IPS-NIHi7 (cell line): ENCODE measurements around the gene ORC6.

ENCODE experiments used
- DNase-seq: peaks from one replicate; pipeline ENCODE4 v3.0.0; 2012; ENCODE audit warnings: mixed read lengths; ENCODE audit errors: extremely low spot score

ORC6 gene

DNA sequence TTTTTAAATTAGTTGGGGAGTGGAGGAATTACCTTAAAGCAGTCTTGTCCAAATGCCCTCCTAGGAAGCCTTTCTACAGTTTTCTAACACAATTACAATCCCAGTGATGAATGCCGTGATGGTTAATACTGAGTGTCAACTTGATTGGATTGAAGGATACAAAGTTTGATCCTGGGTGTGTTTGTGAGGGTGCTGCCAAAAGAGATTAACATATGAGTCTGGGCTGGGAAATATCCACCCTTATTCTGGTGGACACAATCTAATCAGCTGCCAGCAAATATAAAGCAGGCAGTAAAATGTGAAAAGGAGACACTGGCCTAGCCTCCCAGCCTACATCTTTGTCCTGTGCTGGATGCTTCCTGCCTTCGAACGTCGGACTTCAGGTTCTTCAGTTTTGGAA is 12.2 kb downstream of the ORC6 start:
- DNase-seq: no peak

DNA sequence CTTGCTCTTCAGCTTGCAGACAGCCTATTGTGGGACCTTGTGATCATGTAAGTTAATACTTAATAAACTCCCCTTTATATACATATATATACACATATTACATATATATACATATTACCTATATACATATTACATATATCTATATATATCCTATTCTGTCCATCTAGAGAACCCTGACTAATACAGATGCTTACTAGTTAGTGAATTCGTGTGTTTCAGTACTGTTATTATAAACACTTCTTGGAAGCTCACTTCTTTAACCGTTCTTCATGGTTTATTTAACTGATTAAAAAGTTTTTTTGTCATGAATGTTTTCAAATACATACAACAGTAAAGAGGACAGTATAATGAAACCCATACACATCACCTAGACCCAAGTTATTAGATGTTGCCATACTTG is 12.6 kb downstream of the ORC6 start:
- no peak for DNase-seq

DNA sequence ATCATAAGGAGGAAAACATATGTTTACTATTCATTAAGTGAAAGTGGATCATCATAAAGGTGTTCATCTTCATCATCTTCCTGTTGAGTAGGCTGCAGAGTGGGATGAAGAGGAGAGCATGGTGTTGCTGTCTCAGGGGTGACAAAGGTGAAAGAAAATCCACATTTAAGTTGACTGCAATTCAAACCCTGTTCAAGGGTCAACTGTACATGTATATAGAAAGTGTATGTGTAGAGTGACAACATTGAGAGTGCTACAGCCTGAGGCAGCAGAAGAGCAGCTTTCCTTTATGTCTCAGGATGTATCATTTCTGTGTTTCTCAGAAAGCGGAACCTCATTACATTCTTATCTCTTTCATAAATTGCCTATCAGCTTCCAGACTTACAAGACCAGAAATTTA is 17.2 kb downstream of the ORC6 start:
- no peak for DNase-seq

DNA sequence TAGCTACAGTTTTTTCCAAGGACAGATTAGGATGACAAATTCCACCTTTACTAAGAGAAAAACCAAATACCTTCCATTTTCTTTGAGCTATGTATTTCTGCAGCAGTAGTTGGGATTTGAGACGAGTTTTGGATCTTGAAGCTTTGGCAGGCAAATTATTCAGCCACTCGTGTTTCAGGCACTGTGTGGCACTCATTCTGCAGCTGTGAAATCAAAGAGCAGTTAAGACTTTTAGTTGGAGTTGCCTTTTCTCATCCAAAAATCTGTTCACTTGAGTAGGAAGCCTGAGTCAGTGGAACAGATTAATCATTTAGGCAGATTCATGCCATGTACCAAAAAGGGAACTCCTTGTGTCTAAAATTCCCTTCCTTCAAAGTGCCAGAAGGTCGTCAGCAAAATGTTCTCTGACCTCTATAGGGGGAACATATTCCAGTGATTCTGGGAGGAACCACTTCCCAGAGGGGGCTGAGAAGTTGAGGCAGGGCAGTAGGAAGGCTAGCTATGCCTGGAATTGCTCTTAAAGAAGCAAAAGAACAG is 20.1 kb downstream of the ORC6 start:
- no peak for DNase-seq

DNA sequence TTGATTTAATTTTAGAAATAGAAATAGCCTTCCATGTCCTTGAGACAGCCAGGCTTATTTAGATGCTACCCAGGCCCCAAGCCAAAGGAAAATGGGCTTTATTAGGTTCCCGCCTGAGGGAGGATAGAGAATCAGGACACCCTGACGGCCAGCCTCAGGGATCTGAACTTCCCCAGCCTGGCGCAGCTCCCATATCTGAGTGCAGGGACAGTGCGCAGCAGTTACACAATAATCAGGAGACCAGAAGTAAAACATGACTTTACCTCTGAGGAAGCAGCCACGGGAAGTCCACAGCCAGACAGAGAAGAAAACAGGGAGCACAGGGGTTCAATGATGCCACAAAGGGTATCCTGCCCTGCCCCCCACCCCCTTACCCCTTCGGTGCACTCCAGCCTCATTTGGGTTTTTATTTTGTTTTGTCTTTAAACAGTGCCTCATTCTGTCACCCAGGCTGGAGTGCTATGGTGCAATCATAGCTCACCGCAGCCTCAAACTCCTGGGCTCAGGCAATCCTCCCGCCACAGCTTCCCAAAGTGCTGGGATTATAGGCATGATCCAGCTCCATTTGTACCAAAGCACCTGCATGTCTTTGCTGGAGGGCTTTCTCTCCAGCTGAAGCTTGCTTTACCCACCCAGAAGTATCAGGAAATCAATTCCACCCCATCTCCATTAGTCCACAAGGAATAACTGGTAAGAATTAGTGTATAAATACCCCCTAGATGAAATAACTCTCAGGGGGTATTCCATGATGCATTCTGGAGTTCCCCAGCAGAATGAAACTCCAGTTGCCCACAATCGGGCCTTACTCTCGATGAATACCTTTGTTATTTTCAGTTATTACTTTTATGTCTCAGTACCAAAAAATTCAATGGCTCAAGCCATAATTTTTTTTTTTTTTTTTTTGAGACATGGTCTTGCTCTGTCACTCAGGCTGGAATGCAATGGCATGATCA is 21.9 kb downstream of the ORC6 start:
- no peak for DNase-seq

DNA sequence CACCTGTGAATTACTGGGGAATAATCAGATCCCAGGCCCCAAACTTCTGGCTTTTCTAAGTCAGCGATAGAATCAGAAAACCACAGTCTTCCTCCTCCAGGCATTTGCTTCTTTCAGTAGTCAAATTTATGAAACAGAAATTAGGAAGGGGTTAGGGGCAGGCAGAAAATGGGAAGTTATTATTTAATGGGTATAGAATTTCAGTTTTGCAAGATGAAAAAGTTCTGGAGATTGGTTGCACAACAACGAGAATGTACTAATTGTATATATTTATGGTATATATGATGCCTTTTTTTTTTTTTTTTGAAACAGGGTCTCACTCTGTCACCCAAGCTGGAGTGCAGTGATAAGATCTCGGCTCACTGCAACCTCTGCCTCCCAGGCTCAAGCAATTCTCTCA is 23.5 kb downstream of the ORC6 start:
- DNase-seq: no peak

DNA sequence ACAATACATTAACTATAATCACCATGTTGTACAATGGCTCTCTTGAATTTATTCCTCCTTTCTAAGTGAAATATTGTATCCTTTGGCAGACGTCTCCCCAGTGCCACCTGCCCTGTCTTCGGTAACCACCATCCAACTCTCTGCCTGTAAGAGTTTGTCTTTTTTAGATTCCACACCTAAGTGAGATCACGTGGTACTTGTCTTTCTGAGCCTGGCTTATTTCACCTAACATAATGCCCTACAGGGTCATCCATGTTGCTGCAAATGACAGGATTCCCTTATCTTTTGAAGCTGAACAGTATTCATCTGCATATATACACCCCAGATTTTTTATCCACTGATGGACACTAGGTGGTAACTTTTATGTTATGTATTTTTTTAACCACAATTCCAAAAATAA is 24.2 kb downstream of the ORC6 start:
- DNase-seq: no peak

DNA sequence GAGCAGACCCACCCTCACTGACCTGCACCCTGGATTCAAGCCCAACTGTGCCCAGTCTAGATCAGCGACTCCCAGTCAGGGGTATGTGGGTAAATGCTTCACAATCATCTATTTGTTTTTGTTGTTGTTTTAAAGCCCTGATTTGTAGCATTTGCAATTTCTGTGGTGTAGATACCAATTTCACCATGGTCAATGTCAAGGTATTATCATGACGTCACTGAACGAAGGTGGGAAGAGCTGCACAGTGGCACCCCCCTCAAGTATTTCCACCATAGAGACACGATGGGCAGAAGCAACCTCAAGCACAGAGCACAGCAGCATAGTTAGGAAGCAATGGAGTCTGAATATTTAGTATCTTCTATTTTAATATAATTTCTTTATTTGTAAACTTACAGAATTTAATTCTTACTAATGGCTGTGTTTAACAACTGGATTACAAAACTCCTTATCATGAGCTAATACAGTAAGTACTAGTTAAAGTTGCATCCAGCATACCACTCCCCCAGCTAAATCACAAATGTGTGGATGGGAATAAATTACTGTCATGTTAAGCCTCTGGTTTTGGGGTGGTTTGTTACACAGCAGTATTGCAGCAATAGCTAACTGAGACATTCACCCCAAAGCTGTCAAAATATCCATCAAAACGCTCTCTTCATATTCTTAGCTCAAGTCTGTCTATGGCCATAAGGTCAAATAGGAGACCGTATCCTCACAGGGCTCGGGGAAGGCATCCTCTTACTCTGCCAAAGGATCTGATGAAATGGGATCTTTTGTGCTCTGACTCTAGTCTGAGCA is 25.5 kb downstream of the ORC6 start:
- no peak for DNase-seq

DNA sequence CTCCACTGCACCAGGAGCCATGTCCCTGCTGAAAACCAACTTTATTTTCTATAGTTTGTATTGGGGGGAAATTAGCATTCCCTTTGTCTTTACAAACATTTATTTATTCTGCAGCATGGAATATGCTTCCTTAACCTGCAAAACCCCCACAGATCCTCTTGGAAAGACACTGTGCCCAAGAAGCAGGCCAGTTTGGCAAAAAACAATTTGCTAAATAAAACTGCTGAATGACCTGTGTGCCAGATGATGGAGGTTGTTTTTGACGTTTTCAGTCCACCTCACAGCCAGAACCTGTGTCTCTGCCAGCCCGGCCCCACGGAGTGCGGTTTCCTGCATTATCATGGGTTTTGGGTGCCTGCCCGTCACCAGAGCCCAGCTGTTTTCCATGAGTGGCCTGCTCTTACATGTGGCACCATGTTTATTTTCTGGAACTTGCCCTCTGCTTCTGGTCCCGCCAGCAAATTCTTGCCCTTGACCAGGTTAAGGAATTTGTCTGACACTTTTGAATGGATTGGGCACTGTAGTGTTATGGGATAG is 26.4 kb downstream of the ORC6 start:
- DNase-seq: no peak

DNA sequence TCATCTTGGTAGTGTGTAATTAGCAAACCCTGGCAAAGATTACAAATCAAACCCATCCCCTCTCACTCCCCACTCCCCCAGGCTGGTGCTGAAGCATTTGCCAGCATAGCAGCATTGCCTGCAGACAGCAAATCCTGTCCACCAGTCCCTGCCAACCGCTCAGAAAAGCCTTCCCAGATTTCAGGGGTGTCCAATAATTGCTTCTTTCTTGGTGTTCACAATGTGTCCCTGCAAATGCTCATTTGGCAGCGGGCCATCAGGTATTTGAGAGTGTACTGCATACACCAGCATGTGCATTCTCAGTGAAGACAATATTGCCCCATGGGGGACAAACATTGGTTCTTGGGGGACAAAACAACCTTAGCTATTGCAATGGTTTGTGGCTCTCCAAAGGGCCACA is 28.2 kb downstream of the ORC6 start:
- DNase-seq: no peak

DNA sequence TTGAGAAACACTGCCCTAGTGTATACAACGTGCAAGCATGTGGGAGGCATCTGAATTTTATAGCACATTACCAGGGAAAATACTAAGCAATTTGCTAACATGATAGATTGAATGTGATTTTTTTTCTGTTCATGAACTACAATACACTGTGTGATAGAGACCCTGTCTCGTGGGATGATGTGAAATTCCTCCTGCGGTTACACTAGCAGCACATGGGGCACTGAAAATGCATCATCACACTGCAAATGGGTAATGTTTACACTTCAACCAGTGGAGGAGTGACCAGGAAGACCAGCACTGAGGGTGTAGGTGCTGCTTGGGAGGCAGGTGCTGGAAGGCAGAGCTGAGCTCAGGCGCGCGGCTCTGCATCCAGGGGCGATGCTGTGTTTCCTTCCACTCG is 28.8 kb downstream of the ORC6 start:
- no peak for DNase-seq

DNA sequence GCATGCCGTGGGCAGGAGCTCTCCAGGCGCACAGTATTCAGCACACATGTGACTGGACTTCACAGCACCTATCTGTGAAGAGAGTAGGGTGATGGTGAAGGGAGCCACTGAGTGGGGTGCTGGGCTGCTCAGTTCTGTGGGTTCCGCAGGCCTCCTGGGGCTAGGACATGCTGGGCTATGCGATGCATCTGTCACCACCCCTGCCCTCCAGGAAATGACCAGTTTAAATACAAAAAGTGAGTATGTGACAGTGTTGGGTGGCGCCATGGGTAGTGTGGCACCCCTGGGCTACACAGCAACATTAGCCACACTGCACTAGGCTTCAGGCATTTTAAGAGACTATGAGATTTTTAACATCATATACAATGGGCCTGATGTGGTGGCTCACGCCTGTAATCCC is 30.1 kb downstream of the ORC6 start:
- DNase-seq: no peak

DNA sequence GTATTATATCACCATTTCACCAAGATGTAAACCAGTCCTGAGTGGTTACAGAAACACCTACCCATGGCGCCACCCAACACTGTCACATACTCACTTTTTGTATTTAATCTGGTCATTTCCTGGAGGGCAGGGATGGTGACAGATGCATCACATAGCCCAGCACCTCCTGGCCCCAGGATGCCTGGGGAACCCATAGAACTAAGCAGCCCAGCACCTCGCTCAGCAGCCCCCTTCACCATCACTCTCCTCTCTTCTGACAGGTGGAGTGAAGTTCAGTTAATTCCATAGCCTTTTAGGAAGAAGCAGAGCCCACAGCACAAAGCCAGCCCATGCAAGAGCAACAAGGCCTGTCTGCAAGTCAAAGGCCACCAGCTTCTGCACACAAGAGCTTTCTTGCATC is 31.2 kb downstream of the ORC6 start:
- DNase-seq: no peak

DNA sequence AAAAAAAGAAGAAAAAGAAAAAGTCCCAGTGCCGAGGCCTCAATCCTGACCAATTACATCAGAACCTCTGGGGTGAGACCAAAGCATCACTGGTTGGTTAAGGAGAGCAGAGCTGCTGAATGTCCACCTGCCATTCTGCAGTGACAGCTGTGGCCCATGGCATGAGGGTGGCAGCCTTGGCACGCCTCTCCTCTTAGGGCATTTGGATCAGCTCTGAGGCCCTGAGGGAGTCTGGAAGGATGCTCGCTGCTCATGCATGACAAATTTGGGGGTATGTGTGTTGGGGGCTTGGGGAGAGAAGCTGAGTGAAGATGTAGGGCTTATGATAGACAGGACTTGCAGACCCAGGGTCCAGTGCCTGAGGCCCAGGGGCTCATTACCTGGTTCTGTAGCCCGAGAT is 32.4 kb downstream of the ORC6 start:
- no peak for DNase-seq

DNA sequence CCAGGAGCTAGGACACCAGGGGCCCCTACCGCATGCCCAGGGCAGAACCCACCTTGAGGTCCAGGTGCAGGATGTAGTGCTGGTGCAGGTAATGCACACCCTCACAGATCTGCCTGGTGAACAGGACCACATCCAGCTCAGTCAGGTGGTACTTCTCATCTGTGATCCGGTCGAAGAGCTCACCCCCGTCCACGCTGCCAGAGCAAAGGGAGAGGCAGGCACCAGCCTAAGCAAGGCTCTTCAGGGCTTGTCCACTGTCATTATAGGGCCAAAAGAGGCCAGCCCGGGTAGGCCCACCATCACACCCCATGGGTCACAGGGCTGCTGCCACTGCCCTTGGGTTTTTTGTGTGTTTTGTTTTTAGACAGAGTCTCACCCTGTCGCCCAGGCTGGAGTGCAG is 37.7 kb downstream of the ORC6 start:
- DNase-seq: no peak

DNA sequence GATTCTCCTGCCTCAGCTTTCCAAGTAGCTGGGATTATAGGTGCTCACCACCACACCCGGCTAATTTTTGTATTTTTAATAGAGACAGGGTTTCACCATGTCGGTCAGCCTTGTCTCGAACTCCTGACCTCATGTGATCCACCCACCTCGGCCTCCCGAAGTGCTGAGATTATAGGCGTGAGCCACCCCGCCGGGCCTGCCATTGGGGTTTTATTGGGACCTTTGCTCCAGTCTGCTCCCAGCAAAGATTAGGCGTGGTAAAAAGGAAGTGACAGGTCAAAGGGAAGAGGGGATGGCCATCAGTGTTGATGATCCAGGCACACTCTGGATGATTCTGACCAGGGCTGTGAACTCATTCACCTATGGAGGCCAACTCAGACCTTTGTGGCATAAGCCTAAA is 38.2 kb downstream of the ORC6 start:
- no peak for DNase-seq

DNA sequence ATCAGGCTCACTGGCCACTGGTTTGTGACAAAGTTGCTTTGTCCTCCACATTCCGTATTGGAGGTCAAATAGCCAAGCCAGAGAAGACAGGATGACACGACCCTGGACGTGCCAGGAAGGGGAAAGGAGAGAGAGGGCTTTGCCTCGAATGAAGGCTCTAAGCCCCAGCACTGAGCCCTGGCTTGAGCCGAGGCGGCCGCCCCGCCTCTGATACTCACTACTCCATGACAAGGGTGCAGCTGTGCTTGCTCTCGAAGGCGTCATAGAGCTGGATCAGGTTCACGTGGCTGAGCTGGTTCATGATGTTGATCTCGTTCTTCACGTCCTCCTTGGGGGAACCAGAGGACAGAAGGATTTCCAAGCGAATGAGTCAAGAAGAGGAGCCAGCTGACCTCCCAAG is 39.3 kb downstream of the ORC6 start:
- no peak for DNase-seq

DNA sequence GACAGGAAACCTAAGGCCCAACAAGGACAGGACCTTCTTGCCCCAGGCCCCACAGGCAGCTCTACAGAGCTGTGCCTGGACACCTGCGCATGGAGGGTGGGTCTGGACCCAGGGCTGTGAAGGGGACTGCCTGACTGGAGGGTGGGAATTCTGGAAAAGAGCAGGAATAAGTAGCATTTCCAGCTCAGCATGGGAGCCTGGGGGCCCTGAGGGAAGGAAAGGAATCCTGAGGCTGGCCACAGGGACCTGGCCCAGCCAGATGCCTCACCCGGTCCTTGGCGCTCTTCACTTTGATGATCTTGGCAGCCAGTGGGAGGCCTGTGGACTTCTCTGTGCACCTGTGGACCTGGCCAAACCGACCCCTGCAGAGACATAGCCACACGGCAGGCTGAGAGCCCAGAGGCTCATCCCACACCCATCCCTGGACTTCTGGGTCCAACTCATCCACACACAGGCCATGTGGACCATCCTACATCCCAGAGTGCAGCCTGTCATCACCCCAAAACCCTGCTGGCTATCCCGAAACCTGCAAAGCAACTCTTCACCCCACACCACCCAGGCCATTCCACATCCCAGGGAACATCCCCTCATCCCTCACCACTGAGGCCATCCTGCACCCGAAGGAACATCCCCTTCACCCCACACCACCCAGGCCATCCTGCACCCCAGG is 40.0 kb downstream of the ORC6 start:
- no peak for DNase-seq

DNA sequence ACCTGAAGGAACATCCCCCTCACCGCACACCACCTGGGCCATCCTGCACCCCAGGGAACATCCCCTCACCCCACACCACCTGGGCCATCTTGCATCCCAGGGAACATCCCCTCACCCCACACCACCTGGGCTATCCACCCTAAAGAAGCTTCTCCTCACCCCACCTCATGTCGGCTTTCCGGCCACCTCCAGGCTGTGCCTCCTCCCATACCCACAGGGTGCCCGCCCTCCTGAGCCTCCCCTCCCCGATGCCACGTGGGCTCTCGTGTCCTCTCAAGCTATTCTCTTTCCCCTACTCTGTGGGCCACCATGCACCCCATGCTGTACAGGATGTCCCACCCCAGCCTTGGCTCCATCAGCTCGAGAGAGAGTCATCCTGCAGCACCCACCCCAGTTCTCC is 40.7 kb downstream of the ORC6 start:
- DNase-seq: no peak

DNA sequence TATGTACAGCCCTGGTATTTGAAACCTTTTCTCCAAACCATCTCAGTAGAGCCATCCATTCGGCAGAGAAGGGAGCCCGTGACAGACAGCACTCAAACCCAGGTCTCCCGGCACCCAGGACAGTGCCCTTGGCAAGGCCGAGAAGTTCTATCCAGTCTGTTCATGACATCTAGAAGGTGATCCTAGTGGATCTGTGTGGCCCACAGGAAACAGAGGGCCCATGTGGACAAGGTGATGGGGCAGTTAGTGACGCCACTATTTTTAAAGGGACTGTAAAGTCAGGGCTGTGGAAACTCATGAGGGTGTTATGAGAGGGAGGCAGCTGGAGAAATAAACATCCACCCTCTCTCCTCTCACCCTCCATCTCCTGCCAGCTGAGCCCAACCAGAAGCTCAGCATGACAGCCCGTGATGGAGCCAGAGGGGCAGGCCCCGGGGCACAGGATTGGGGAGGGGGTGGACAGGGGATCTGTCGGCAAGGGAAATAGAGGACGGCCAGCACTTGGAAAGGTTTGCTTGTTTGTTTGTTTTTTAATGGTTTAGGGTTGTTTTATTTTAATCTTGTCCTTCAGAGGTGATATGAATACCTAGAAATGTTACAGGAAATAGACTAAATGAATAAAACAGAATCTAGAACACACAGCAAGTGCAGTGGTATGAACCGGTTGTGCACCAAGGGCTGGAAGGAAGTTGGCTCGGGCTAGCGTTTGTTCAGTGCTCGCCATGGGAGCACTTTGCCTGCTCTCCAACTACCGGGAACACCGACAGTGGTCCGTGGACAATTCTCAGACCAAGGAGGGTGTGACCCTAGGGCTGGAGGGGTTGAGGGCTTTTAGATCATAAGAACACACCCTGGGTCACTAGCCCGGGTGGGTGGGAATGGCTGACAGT is 41.6 kb downstream of the ORC6 start:
- DNase-seq: no peak
